HG03521 (cell line): ENCODE data around the gene HAO1.
"Not testable (repeated sequence)": the region's sequence is repeated elsewhere in the genome, so short reads cannot be mapped to it uniquely, and the experiment has no call there.

ENCODE experiments used
- ATAC-seq: cut with Tn5 transposase; IDR thresholded peaks from one replicate; pipeline ENCODE4 v1.9.1; 2021; ENCODE audit warnings: mild to moderate bottlenecking, moderate library complexity; ENCODE audit not compliant: unreplicated experiment

HAO1 gene

DNA sequence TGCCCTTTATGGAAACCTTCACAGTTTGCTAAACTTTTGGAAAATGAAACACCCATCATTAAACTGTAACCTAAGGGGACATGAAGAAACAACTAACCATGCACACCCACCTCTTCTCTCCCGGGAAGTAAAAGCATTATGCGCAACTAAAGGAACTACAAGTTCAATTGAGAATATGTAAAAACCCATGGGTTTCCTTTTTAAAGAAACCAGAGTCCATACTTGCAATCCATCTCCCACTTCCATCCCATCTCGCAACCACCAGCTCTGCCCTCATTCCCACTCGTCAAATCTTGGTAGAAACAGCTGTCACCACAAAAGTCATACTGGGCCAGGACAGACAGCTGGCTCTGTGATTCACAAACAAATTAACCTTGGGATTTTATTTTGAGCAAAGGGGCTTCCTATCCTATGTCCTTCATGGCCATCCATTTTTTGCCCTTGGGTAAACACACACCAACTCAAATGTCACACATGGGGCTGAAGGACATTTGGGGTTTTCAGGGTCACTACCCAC lies 81.5 kb downstream of the HAO1 start:
- ATAC-seq, result no peak

DNA sequence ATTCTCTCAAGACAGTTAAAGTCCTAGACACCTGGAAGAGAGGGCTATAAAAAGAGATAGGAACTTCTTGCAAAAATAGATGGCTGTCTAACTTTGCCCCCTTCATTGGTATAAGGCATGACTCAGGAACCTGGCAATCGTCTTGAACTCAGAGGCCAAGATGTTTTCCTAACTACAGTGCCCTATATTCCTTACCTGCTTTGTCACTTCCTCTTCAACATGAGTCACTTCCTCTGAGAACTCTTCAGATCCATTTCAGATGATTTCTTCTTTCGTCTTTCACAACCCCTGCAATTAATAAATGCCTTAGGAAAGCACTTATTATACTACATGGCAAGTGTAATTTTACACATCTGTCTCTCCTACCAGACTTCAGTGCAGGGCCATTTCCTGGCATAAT lies 83.5 kb downstream of the HAO1 start:
- no peak for ATAC-seq

DNA sequence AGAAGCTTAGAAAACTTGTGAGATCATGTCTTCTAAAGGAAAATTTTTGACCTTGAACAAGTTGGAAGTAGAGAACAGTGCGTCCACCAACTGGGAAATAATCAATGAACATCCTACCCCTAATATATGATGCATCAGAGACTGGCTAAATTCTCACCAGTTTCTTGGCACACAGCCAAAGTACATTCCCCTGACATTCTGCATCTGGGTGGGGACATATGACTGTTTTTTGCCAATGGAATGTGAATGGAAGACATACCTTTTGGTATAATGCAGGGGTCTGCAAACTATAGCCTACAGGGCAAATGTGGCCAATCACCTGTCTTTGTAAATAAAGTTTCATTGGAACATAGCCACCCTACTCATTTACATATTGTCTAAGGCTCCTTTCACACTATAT lies 84.7 kb downstream of the HAO1 start:
- no peak for ATAC-seq

DNA sequence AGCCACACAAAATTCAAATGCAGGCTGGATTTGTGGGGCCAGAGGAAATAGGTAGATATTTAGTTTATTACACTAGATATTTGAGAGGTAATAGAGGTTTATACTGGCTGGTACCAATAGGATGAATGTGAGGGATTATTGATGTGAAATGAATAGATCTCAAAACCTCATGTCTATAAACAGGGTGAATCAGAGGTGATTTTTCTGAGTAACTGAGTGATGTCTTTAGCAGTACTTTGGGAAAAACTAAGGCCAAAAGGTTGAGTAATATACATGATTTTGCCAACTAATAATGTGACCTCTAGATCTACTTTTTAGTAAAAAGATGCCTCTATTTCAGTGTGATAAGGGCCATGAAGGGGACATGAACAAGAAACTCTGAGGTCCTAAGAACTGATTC lies 86.8 kb downstream of the HAO1 start:
- ATAC-seq, result no peak

DNA sequence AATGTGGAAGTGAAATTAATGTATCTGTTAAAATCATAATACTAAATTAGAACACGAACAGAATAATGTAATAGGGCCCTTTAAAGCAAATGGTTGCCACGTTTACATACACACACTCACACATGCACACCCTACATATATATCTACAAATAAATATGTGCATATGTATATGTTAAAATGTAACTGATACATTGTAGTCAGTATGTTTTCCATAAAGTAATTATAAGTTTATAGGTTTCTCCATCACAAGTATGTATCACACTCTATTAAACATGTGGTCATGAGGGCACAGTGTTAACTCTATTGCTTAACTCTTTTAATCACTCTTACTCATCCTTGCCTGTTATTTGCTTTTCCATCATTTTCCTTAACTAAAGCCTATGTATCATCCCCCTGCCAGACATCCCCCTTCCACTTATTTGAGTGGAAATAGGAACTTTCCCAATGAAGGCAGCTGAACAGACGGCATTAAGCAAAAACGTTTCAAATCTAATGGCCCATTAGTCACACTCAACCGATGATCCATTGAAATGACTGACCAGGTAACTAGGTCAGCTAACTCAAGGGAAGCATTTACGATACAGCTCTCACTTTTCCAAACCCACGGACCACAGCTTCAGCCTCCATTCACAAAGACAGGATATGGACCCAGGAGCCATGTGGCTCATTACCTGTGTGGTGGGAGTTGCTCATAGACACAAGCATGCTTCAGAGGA lies 89.3 kb downstream of the HAO1 start:
- ATAC-seq, result no peak

DNA sequence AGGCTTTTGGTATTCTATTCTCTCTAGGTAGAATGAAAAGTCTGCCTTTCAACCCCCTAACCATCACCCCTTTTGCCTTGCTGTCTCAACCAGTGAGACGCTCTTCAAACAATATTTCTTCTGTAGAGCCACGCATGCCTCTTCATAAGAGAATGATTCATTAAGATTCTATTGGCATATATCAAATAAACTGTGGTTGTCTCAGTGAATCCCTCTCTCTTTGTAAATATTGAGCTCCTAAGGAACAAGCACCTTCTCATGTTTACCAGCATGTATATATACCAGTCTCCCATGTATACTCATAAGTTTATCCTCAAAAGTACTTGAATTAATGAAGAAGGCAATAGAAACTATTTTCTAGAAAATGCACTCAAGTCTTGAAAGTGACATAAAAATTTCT lies 90.6 kb downstream of the HAO1 start:
- ATAC-seq, result no peak

DNA sequence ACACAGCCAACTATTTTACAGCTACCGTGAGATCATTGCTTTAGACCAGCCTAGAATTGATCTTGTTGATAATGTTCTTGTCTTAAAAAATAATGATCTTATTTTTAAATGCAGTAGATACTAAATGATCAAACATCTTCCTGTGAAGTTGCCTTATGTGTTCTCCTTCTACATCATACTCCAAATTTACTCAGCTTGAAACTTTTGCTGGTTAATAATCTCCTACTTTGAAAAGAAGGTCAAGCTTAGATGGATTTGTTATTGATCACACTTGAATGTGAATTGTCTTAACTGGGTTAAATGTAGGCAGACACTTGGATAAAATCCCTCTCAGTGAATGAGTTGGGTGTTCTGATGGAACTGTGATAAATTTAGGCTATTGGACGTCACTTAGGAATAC lies 91.9 kb downstream of the HAO1 start:
- no peak for ATAC-seq

DNA sequence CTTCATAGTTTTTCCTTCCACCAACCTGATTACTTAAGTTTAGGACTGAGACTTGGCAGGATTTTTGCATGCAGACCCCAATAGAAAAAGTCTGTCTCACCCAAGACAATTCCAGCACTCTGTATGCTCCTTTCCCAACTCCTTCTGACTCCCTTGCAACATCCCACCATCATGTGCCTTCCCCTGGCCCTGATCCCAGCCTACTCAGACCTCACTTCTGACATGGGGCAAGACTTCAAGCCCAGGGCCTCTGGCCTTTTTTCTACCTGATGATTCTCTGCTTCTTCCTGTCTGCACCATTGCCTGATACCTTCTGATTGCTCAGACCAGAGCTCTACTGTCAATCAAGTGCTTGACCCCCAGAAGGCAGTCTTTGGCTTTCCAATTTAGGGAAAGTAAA lies 96.6 kb downstream of the HAO1 start:
- ATAC-seq, result no peak

DNA sequence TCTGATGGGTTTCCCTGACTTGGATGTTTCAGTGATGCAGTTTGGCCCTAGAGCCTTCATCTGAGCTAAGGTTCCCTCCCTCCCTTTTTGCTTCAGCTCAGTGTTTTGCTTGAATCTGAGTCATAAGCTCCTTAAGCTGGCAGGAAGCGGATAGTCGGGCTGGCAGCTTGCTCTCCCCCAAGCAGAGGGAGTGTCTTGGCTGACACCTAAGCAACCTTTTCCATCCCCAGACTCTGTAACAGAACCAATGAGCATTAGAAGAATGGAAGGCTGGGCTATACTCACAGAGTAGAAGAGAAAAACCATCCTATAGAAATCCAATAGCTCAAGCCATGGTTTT lies 98.3 kb downstream of the HAO1 start:
- no peak for ATAC-seq

DNA sequence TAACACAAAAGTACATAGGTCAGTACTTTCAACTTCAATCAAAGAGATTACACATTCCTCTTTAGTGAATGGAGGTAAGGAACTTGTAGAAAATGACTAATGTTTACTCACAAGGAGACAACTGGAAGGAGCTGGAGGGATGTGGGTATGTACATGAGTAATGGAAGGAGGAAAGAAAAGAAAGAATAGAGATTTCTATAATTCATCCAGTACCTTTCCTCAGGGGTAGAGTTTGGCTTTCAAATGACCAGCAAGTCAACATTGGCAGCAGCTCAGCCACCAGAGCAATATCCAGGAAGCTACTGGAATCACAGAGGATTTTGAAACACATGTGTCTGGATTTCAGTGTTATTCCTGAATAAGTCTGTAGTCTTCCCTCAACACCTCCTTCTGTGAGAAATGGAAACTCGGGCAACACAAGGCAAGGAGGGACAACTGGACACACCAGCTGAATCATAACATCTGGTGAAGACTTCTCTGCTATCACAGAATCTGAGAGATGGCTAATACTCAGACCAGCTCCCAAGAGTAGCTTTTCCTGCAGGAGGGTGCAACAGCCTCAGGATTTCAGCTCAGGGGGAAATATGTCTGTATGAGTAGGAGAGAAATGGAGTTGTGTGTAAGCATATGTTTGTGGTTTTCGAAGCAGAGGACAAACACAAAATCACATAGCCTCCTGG lies 98.8 kb downstream of the HAO1 start:
- ATAC-seq, result no peak

DNA sequence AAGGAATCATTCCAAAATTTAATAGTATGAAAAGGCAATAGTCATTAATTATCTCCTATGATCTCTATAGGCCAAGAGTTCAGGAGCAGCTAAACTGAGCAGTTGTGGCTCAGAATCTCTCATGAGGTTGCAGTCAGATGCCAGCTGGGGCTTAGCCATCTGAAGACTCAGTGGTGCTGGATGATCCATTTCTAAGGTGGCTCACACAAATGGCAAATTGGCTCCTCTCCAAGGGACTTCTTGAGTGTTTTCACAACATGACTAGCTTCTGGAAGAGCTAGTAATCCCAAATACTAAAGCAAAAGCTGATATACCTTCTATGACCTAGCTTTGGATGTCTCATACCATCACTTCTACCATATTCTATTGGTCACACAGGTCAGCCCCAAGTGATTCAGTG lies 104.2 kb downstream of the HAO1 start:
- ATAC-seq, result no peak

DNA sequence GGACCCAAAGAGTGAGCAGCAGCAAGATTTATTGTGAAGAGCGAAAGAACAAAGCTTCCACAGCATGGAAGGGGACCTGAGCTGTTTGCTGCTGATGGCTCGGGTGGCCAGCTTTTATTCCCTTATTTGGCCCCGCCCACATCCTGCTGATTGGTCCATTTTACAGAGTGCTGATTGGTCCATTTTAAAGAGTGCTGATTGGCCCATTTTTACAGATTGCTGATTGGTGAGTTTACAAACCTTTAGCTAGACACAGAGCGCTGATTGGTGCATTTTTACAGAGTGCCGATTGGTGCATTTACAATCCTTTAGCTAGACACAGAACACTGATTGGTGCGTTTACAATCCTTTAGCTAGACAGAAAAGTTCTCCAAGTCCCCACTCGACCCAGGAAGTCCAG lies 105.8 kb downstream of the HAO1 start:
- not testable (repeated sequence) for ATAC-seq
